Measurements from ENCODE around the gene HSPB2. TPM values are rescaled to one million over a fixed set of nuclear protein-coding genes. Genes with fewer than 3 reads are reported as not detected.
"Not testable (repeated sequence)": the region's sequence is repeated elsewhere in the genome, so short reads cannot be mapped to it uniquely, and the experiment has no call there.

The HSPB2 gene
- total RNA-seq, 1 experiment from 2014 or later: not detected

DNA sequence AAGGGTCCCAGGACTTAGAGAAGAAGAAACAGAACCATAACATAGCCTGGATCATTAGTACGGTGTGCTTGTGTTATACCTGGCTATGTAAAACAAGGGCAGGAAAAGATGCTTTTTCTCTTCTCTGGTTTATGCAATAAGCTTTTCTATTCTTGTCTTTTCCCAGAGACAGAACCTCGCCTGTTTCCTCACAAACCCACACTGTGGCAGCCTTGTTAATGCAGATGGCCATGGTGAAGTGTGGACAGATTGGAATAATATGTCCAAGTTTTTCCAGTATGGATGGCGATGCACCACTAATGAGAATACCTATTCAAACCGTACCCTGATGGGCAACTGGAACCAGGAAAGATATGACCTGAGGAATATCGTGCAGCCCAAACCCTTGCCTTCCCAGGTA is 30.3 kb upstream of the HSPB2 start:
- DNase-seq (ENCODE audit: low read depth, low spot score): no peak
- no peak for TF ChIP-seq YY1 (IDR thresholded peaks at IDR 0.05; ENCODE audit: extremely low read depth, insufficient replicate concordance, low read depth, low read length)
- TF ChIP-seq, protein P1, sequence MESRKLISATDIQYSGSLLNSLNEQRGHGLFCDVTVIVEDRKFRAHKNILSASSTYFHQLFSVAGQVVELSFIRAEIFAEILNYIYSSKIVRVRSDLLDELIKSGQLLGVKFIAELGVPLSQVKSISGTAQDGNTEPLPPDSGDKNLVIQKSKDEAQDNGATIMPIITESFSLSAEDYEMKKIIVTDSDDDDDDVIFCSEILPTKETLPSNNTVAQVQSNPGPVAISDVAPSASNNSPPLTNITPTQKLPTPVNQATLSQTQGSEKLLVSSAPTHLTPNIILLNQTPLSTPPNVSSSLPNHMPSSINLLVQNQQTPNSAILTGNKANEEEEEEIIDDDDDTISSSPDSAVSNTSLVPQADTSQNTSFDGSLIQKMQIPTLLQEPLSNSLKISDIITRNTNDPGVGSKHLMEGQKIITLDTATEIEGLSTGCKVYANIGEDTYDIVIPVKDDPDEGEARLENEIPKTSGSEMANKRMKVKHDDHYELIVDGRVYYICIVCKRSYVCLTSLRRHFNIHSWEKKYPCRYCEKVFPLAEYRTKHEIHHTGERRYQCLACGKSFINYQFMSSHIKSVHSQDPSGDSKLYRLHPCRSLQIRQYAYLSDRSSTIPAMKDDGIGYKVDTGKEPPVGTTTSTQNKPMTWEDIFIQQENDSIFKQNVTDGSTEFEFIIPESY (IDR thresholded peaks at IDR 0.05; ENCODE audit: extremely low read depth, insufficient replicate concordance, low read length): no peak
- TF ChIP-seq JUND (IDR thresholded peaks at IDR 0.05): no peak
- no peak for TF ChIP-seq TCF7L2 (IDR thresholded peaks at IDR 0.05; ENCODE audit: borderline replicate concordance, extremely low read depth, insufficient read depth, insufficient read length)
- TF ChIP-seq EZH2 (IDR thresholded peaks at IDR 0.05): no peak
- no peak for TF ChIP-seq ZFX (IDR thresholded peaks at IDR 0.05)
- no peak for TF ChIP-seq ELF1 (IDR thresholded peaks at IDR 0.05; ENCODE audit: borderline replicate concordance, low read depth)
- TF ChIP-seq SIN3A (IDR thresholded peaks at IDR 0.05; ENCODE audit: low read depth): no peak
- TF ChIP-seq CEBPB (IDR thresholded peaks at IDR 0.05; ENCODE audit: low read depth): no peak
- TF ChIP-seq, protein P2, sequence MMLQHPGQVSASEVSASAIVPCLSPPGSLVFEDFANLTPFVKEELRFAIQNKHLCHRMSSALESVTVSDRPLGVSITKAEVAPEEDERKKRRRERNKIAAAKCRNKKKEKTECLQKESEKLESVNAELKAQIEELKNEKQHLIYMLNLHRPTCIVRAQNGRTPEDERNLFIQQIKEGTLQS (IDR thresholded peaks at IDR 0.05): no peak
- no peak for TF ChIP-seq SP1 (IDR thresholded peaks at IDR 0.05; ENCODE audit: low read depth)
- TF ChIP-seq FOSL1 (IDR thresholded peaks at IDR 0.05; ENCODE audit: low read depth): no peak
- H3K27ac ChIP-seq (ENCODE audit: low read depth, low read length): no peak overlapping the region
- H3K9me2 ChIP-seq (ENCODE audit: insufficient read depth): no peaks in the 10 kb centered on the region
- RAD21 ChIA-PET (ENCODE audit: low non-redundant PET in 1 of 2, low total read pairs in 2 of 2, uncharacterized antibody in 2 of 2, unreplicated experiment in 2 of 2): no interaction called here
- H3K79me2 ChIP-seq (ENCODE audit: insufficient read depth, low read length): 0 out of 2 replicates have a peak, but pooled peaks cover 4% of the 10 kb centered on the region
- H4K20me1 ChIP-seq (ENCODE audit: insufficient read depth): no peaks in the 10 kb centered on the region
- no TSS peak for BruUV-seq (replicated peaks)
- H3K4me1 ChIP-seq (ENCODE audit: control insufficient read depth in 1 of 2, insufficient read depth in 2 of 2, low read length in 2 of 2): peaks cover 3 to 15% of the 10 kb centered on the region in 2 experiments; a peak in 3 of 4 replicates
- intact Hi-C loops (cut with micrococcal nuclease): no loop called here
- POLR2A ChIA-PET: no interaction called here
- no peaks in the 10 kb centered on the region for H3K9me3 ChIP-seq (ENCODE audit: control insufficient read depth in 1 of 2, insufficient read depth in 1 of 2, low read depth in 1 of 2, low read length in 2 of 2)
- H3K4me2 ChIP-seq (ENCODE audit: low read length): no peak overlapping the region
- ATAC-seq: no peak
- H3K36me3 ChIP-seq (ENCODE audit: control insufficient read depth in 1 of 2, insufficient read depth in 2 of 2, low read length in 2 of 2): no peaks in the 10 kb centered on the region
- H3K27me3 ChIP-seq (ENCODE audit: insufficient read depth, low read length): no peaks in the 10 kb centered on the region
- no peak overlapping the region for H3K4me3 ChIP-seq (replicated peaks in 1 of 2; ENCODE audit: low read depth in 1 of 2, low read length in 2 of 2)
- H2AFZ ChIP-seq (ENCODE audit: low read depth, low read length, poor library complexity, severe bottlenecking): no peak overlapping the region
- CTCF ChIA-PET: no interaction called here
- no peak overlapping the region for H3K9ac ChIP-seq (ENCODE audit: low read length)

DNA sequence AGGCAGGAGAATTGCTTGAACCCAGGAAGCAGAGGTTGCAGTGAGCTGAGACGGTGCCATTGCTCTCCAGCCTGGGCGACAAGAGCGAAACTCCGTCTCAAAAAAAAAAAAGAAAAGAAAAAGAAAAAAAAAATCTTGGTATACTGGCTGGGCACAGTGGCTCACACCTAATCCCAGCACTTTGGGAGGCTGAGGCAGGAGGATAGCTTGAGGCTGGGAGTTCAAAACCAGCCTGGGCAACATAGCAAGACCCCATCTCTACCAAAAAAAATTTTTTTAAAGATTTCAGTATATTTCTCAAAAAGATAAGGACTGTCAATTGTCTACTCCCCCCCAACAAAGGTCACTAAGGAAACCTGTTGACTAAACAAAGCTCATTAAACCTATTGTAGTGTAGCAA is 27.5 kb upstream of the HSPB2 start:
- DNase-seq (ENCODE audit: low read depth, low spot score); CTCF ChIA-PET; RAD21 ChIA-PET (ENCODE audit: low non-redundant PET in 1 of 2, low total read pairs in 2 of 2, uncharacterized antibody in 2 of 2, unreplicated experiment in 2 of 2); POLR2A ChIA-PET; H3K27me3 ChIP-seq (ENCODE audit: insufficient read depth, low read length); H2AFZ ChIP-seq (ENCODE audit: low read depth, low read length, poor library complexity, severe bottlenecking); intact Hi-C loops (cut with micrococcal nuclease); H4K20me1 ChIP-seq (ENCODE audit: insufficient read depth); H3K9me3 ChIP-seq (ENCODE audit: control insufficient read depth in 1 of 2, insufficient read depth in 1 of 2, low read depth in 1 of 2, low read length in 2 of 2); H3K9me2 ChIP-seq (ENCODE audit: insufficient read depth); H3K79me2 ChIP-seq (ENCODE audit: insufficient read depth, low read length); H3K4me2 ChIP-seq (ENCODE audit: low read length); H3K4me1 ChIP-seq (ENCODE audit: control insufficient read depth in 1 of 2, insufficient read depth in 2 of 2, low read length in 2 of 2); BruUV-seq (replicated peaks); ATAC-seq; H3K4me3 ChIP-seq (replicated peaks in 1 of 2; ENCODE audit: low read depth in 1 of 2, low read length in 2 of 2); H3K27ac ChIP-seq (ENCODE audit: low read depth, low read length); H3K9ac ChIP-seq (ENCODE audit: low read length); H3K36me3 ChIP-seq (ENCODE audit: control insufficient read depth in 1 of 2, insufficient read depth in 2 of 2, low read length in 2 of 2): not testable (repeated sequence)
